Subcutaneous abdominal adipose tissue (tissue), 5 donors: ENCODE data around the gene FOLR2.
"Not testable (repeated sequence)": the region's sequence is repeated elsewhere in the genome, so short reads cannot be mapped to it uniquely, and the experiment has no call there.

Experiments used
- H3K27ac ChIP-seq: one replicate; pipeline ENCODE4 v1.7.0; 2013; ENCODE audit warnings: low read depth, mild to moderate bottlenecking, inconsistent platforms, low read length, moderate library complexity
- H3K27me3 ChIP-seq, 5 donors: one replicate each; pipeline ENCODE4 v1.7.0; 2013; ENCODE audit warnings: low read length in 5 of 5, inconsistent platforms in 1 of 5; ENCODE audit not compliant: control insufficient read depth in 5 of 5, insufficient read depth in 4 of 5
- H3K36me3 ChIP-seq, 5 donors: one replicate each; pipeline ENCODE4 v1.7.0; 2013; ENCODE audit warnings: low read length in 5 of 5; ENCODE audit not compliant: control insufficient read depth in 5 of 5, insufficient read depth in 5 of 5
- H3K4me1 ChIP-seq, 5 donors: one replicate each; pipeline ENCODE4 v1.7.0; 2013; ENCODE audit warnings: low read length in 5 of 5, mild to moderate bottlenecking in 3 of 5, moderate library complexity in 1 of 5; ENCODE audit not compliant: control insufficient read depth in 5 of 5, insufficient read depth in 5 of 5
- H3K4me3 ChIP-seq, 5 donors: one replicate each; pipeline ENCODE4 v1.7.0; 2013; ENCODE audit warnings: low read length in 5 of 5, low read depth in 1 of 5
- H3K9ac ChIP-seq, 5 donors: one replicate each; pipeline ENCODE4 v1.7.0; 2013; ENCODE audit warnings: low read length in 5 of 5, mild to moderate bottlenecking in 4 of 5, moderate library complexity in 3 of 5
- H3K9me3 ChIP-seq, 5 donors: one replicate each; pipeline ENCODE4 v1.7.0; 2013; ENCODE audit warnings: low read length in 5 of 5; ENCODE audit not compliant: control insufficient read depth in 5 of 5
- donor health status: healthy.
- donor health status: healthy.
- donor health status: healthy.
- donor health status: healthy.
- donor health status: healthy.

Gene FOLR2

DNA sequence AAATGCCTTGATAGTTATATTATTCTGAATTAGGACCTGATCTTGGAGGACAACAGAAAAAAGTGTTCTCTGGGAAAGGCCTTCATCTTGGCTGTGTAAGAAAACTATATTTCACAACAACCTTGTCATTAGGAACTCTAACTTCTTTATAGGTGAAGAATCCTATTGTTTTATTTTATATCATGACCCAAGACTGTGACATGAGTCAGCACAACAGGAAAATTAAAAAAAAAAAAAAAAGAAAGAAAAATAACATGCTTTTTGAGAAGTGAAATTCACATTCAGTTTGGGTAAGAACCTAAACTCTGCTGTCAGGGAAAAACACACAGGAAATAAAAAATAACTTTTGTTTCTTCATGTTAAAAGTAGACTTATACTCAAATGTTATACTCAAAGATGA is 11.7 kb upstream of the FOLR2 start:
- Histone ChIP-seq H3K9ac (no peak overlapping the region), H3K36me3 (no peaks in the 10 kb centered on the region), H3K27me3 (no peaks in the 10 kb centered on the region), H3K4me1 (peaks cover 0 to 3% (median 0%) of the 10 kb centered on the region in 5 donors), H3K27ac (no peak overlapping the region), H3K4me3 (no peak overlapping the region), H3K9me3 (peaks cover 0 to 9% (median 4%) of the 10 kb centered on the region in 5 donors)

DNA sequence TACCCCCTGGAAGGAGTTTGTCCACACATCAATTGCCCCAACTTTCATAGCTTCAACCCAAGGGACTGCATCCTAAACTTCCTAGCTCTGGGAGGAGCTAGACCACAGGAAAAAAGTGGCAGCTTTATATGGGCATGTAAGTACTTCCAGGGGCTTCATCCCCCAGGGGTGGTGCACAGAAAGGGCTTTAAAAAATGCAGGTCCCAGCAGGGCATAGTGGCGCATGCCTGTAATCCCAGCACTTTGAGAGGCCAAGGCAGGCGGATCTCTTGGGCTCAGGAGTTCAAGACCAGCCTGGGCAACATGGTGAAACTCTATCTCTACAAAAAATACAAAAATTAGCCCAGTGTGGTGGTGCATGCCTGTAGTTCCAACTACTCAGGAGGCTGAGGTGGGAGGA is 9.8 kb upstream of the FOLR2 start:
- H3K4me1 ChIP-seq, H3K9me3 ChIP-seq, H3K27me3 ChIP-seq, H3K4me3 ChIP-seq, H3K27ac ChIP-seq, H3K36me3 ChIP-seq, H3K9ac ChIP-seq: not testable (repeated sequence)

DNA sequence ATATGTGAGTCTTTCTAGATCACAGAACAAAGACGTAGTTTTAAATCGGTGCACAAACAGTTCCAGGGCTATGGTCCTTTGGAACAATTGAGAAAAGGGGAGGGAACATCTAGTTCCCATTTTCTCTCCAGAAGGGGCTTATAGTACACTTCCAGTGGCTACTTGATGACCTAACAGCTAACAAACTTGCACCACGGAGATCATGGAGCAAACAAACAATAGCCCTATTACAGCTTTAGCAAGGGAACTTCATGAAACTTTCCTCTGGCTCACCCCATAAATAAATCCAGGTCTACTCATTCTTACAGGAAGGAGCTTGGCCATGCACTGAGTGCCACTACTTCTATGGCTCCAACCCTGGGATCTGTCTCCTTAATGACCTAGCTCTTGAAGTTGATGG is 8.3 kb upstream of the FOLR2 start:
- H3K36me3 ChIP-seq: no peaks in the 10 kb centered on the region
- peaks cover 0 to 3% (median 0%) of the 10 kb centered on the region in 5 donors for H3K4me1 ChIP-seq
- H3K9me3 ChIP-seq: peaks cover 0 to 10% (median 4%) of the 10 kb centered on the region in 5 donors
- no peaks in the 10 kb centered on the region for H3K27me3 ChIP-seq
- peak overlapping the region in 1 of 5 donors; percentile 9 for H3K4me3 ChIP-seq
- H3K9ac ChIP-seq: no peak overlapping the region
- H3K27ac ChIP-seq: no peak overlapping the region

DNA sequence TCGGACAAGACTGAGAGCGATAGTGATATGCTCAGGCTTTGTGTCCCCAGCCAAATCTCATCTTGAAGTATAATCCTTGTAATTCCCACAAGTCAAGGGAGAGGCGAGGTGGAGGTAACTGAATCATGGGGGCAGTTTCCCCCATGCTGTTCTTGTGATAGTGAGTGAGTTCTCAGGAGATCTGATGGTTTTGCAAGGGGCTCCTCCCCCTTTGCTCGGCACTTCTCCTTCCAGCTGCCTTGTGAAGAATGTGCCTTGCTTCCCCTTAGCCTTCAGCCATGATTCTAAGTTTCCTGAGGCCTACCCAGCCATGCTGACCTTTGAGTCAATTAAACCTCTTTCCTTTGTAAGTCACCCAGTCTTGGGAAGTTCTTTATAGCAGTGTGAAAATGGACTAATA is 7.5 kb upstream of the FOLR2 start:
- Histone ChIP-seq H3K27me3 (no peaks in the 10 kb centered on the region), H3K27ac (no peak overlapping the region), H3K9ac (no peak overlapping the region), H3K4me1 (peaks cover 0 to 3% (median 0%) of the 10 kb centered on the region in 5 donors), H3K4me3 (no peak overlapping the region), H3K9me3 (peaks cover 0 to 10% (median 4%) of the 10 kb centered on the region in 5 donors), H3K36me3 (no peaks in the 10 kb centered on the region)

DNA sequence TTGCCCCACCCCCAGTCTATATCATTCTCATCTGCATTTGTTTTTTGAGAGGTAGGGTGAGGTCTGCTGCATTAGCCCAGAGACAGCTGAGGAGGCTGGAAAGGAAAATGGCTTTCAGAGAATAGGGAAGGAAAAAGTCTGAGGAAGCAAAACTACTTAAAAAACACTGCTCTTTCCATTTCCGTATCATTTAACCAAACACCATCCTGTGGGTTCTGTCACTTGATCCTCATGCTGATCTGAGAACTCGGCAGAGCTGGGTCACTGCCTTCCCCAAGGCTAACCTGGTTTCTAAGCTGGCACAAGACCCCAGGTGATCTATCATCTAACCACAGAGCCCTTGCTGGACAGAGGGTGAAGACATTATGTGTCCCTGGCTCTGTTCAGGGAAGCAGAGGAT is 1.2 kb downstream of the FOLR2 start:
- Histone ChIP-seq H3K9ac (peak overlapping the region in 2 of 5 donors; percentile 23 to 62), H3K27me3 (no peaks in the 10 kb centered on the region), H3K4me3 (peak overlapping the region in 4 of 5 donors; percentile 32 to 66 (median 47)), H3K36me3 (no peaks in the 10 kb centered on the region), H3K27ac (no peak overlapping the region), H3K4me1 (peaks cover 5 to 27% (median 14%) of the 10 kb centered on the region in 5 donors), H3K9me3 (no peaks in the 10 kb centered on the region)

DNA sequence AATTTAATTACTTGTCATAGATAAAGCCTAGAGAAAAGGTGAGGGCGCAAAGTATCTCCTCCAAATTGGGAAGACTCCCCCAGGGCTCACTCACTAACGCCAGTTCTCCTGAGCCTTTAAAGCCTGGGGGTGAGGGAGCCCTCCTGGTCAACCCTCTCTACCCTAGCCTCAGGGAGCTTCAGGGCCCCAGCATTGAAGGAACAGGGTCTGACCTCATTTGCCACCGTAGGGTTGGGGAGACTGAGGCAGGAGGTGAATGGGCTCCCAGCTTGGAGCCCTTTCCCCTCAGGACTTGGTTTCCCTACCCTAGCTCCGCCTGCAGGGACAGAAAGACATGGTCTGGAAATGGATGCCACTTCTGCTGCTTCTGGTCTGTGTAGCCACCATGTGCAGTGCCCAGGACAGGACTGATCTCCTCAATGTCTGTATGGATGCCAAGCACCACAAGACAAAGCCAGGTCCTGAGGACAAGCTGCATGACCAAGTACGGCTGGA is 1.7 kb downstream of the FOLR2 start:
- no peak overlapping the region for H3K27ac ChIP-seq
- peak overlapping the region in 4 of 5 donors; percentile 32 to 66 (median 47) for H3K4me3 ChIP-seq
- H3K27me3 ChIP-seq: no peaks in the 10 kb centered on the region
- no peaks in the 10 kb centered on the region for H3K36me3 ChIP-seq
- H3K9me3 ChIP-seq: no peaks in the 10 kb centered on the region
- H3K9ac ChIP-seq: peak overlapping the region in 2 of 5 donors; percentile 23 to 62
- H3K4me1 ChIP-seq: peaks cover 5 to 29% (median 15%) of the 10 kb centered on the region in 5 donors

DNA sequence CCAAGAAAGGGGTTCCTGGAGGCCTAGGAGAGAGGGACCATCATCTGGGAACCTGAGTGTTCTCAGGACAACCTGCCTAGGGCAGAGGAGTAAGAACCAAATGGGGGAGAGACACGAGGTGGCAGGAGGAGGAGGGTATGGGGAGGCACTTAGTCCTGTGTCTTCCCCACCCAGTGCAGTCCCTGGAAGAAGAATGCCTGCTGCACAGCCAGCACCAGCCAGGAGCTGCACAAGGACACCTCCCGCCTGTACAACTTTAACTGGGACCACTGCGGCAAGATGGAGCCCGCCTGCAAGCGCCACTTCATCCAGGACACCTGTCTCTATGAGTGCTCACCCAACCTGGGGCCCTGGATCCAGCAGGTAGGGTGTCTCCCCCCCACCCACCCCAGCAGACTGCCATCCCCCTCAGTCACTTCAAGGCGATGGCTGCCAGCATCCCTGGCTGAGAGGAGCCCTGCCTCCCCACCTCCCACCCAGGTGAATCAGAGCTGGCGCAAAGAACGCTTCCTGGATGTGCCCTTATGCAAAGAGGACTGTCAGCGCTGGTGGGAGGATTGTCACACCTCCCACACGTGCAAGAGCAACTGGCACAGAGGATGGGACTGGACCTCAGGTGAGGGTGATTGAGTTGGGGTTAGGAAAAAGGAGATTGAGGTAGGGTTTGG is 4.2 kb downstream of the FOLR2 start:
- no peak overlapping the region for H3K9ac ChIP-seq
- H3K36me3 ChIP-seq: no peaks in the 10 kb centered on the region
- H3K4me3 ChIP-seq: peak overlapping the region in 1 of 5 donors; percentile 35

DNA sequence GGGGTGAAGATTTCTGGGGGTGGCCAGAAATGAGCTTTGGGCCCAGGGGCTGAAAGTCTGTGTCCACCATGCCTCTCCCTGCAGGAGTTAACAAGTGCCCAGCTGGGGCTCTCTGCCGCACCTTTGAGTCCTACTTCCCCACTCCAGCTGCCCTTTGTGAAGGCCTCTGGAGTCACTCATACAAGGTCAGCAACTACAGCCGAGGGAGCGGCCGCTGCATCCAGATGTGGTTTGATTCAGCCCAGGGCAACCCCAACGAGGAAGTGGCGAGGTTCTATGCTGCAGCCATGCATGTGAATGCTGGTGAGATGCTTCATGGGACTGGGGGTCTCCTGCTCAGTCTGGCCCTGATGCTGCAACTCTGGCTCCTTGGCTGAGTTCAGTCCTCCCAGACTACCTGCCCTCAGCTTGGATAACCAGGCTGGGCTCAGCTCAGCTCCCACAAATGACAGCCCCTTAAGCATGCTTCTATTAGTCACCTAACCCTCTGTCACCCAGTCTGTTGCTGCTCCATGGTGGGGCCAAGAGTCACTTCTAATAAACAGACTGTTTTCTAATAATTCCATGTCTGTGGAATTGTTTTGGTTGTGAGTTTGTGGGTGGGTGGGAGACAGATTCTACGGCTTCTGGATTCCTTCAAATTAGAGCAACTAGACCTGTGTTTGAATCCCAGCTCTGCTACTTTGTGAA is 4.9 kb downstream of the FOLR2 start:
- Histone ChIP-seq H3K9me3 (no peaks in the 10 kb centered on the region), H3K36me3 (peaks cover 0 to 2% (median 0%) of the 10 kb centered on the region in 5 donors), H3K9ac (no peak overlapping the region), H3K4me1 (peaks cover 8 to 50% (median 30%) of the 10 kb centered on the region in 5 donors), H3K27me3 (no peaks in the 10 kb centered on the region), H3K27ac (peak overlapping the region; percentile 24), H3K4me3 (peak overlapping the region in 1 of 5 donors; percentile 35)

More for the DNA sequence above, 4.2 kb downstream of the FOLR2 start:
- H3K27me3 ChIP-seq: no peaks in the 10 kb centered on the region
- no peaks in the 10 kb centered on the region for H3K9me3 ChIP-seq
- no peak overlapping the region for H3K27ac ChIP-seq
- H3K4me1 ChIP-seq: peaks cover 8 to 44% (median 27%) of the 10 kb centered on the region in 5 donors

DNA sequence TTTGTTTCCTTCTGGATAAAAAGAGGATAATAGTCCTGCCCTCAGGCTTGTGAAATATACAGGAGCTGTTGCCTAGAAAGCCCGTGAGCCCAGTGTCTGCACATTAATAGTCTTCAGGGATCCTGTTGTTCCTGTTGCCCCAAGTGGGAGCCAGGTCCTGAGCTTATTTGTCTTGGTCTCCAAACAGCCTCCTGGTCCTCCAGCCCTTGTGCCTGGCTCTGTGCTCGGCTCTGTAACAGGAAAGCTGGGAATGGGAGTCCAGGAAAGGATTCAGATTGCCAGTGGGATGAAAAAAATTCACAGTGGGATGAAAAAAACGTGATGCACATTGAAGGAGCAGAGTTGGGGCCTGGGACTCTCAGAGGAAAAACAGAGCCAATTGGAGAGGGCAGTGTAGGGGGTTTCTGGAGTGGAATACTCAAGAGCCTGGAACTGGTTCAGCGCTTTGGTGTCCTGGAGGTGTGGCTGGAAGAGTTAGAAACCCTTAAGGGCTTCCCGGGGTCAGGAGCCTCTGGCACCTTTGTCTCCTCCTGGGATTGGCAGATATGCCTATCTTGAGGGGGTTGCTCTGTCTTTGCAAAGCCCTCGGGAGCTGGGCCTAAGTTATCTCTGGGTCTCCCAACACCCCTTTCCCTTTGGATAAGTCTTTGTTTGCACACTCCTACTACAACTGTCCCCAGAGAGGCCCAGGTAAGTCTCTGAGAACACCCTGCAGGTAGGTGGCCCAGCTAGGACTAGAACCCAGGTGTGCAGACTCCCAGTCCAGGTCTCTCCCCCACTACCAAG is 5.7 kb downstream of the FOLR2 start:
- Histone ChIP-seq H3K4me1 (peaks cover 8 to 51% (median 36%) of the 10 kb centered on the region in 5 donors), H3K36me3 (peaks cover 0 to 10% (median 2%) of the 10 kb centered on the region in 5 donors), H3K9ac (peak overlapping the region; percentile 10 to 81 (median 53)), H3K9me3 (no peaks in the 10 kb centered on the region), H3K4me3 (peak overlapping the region; percentile 71 to 90 (median 76)), H3K27ac (peak overlapping the region; percentile 89), H3K27me3 (no peaks in the 10 kb centered on the region)
